ENCODE measurements around the gene LZTFL1. TPM values are rescaled to one million over a fixed set of nuclear protein-coding genes. Genes with fewer than 3 reads are reported as not detected.

The LZTFL1 gene
- total RNA-seq, 2 experiments from 2014 or later: 6.1 to 9.3 TPM

GRCh38 chr3:45796902-45797637, 44.8 kb downstream of the LZTFL1 start:
- Mint-ChIP-seq H3K4me3 (peak overlapping the region; percentile 55), H3K9me3 (ENCODE audit: low read depth) (no peaks in the 10 kb centered on the region), H3K4me1 (peaks cover 7% of the 10 kb centered on the region), H3K27ac (no peak overlapping the region), H3K36me3 (no peaks in the 10 kb centered on the region), H3K27me3 (peaks cover 71% of the 10 kb centered on the region)
- CTCF ChIA-PET: interaction anchor here (0.9 to 1.1 kb wide), 2 partner anchors 38 to 53 kb away, joined by 3 to 4 read pairs; no protein-coding TSS in a partner anchor
- DNase-seq (peak; percentile 37), ATAC-seq (no peak)

- DNase-seq (peak; percentile 40), ATAC-seq (peak; percentile 63)
- CTCF ChIA-PET: no interaction called here
- H3K27me3 Mint-ChIP-seq: peaks cover 72% of the 10 kb centered on the region
- H3K4me1 Mint-ChIP-seq: peaks cover 7% of the 10 kb centered on the region
- no peak within 1 kb of the TSS for H3K27ac Mint-ChIP-seq
- no peaks in the 10 kb centered on the region for H3K36me3 Mint-ChIP-seq
- no peaks in the 10 kb centered on the region for H3K9me3 Mint-ChIP-seq (ENCODE audit: low read depth)
- H3K4me3 Mint-ChIP-seq: peak within 1 kb of the TSS; percentile 55
These were observed 45.8 kb downstream of the LZTFL1 start, which contains the start of gene SLC6A20 for GRCh38 chr3:45795882-45796765. Gene SLC6A20, minus strand, starts transcription at chr3:45796536. Its CDS starts 117 bp downstream, at chr3:45796419.

GRCh38 chr3:45795509-45795881, 46.4 kb downstream of the LZTFL1 start:
- CTCF ChIA-PET: interaction anchor here (1.3 kb wide), 1 partner anchor 134 kb away, joined by 3 read pairs; no protein-coding TSS in a partner anchor

GRCh38 chr3:45794660-45795059, 47.3 kb downstream of the LZTFL1 start:
- CTCF ChIA-PET: interaction anchor here (1.3 kb wide), 1 partner anchor 134 kb away, joined by 3 read pairs; no protein-coding TSS in a partner anchor
- peaks cover 80% of the 10 kb centered on the region for H3K27me3 Mint-ChIP-seq
- no peak overlapping the region for H3K4me3 Mint-ChIP-seq
- no peaks in the 10 kb centered on the region for H3K36me3 Mint-ChIP-seq
- peak; percentile 8 for DNase-seq
- H3K27ac Mint-ChIP-seq: no peak overlapping the region
- H3K4me1 Mint-ChIP-seq: peaks cover 7% of the 10 kb centered on the region
- no peak for ATAC-seq
- peaks cover 3% of the 10 kb centered on the region for H3K9me3 Mint-ChIP-seq (ENCODE audit: low read depth)

More at GRCh38 chr3:45795509-45795881, 46.4 kb downstream of the LZTFL1 start:
- peak overlapping the region; percentile 55 for H3K4me3 Mint-ChIP-seq
- peaks cover 7% of the 10 kb centered on the region for H3K4me1 Mint-ChIP-seq
- H3K27ac Mint-ChIP-seq: no peak overlapping the region
- DNase-seq (peak; percentile 38), ATAC-seq (no peak)
- H3K36me3 Mint-ChIP-seq: no peaks in the 10 kb centered on the region
- H3K9me3 Mint-ChIP-seq (ENCODE audit: low read depth): no peaks in the 10 kb centered on the region
- peaks cover 73% of the 10 kb centered on the region for H3K27me3 Mint-ChIP-seq

GRCh38 chr3:45794177-45794560, 47.8 kb downstream of the LZTFL1 start:
- ATAC-seq (no peak), DNase-seq (no peak)
- Mint-ChIP-seq H3K27ac (no peak overlapping the region), H3K4me1 (peaks cover 7% of the 10 kb centered on the region), H3K27me3 (peaks cover 76% of the 10 kb centered on the region), H3K4me3 (no peak overlapping the region), H3K9me3 (ENCODE audit: low read depth) (peaks cover 3% of the 10 kb centered on the region), H3K36me3 (no peaks in the 10 kb centered on the region)
- CTCF ChIA-PET: interaction anchor here (1.3 kb wide), 1 partner anchor 135 kb away, joined by 3 read pairs; no protein-coding TSS in a partner anchor

GRCh38 chr3:45793482-45794176, 48.3 kb downstream of the LZTFL1 start:
- CTCF ChIA-PET: no interaction called here
- Mint-ChIP-seq H3K27ac (no peak overlapping the region), H3K36me3 (no peaks in the 10 kb centered on the region), H3K4me3 (no peak overlapping the region), H3K27me3 (peaks cover 76% of the 10 kb centered on the region), H3K4me1 (peaks cover 7% of the 10 kb centered on the region), H3K9me3 (ENCODE audit: low read depth) (peaks cover 3% of the 10 kb centered on the region)
- no peak for ATAC-seq
- peak; percentile 36 for DNase-seq

- CTCF ChIA-PET: interaction anchor here (1.2 kb wide), 1 partner anchor 281 kb away, joined by 3 read pairs; no protein-coding TSS in a partner anchor
These were observed 49.3 kb downstream of the LZTFL1 start for GRCh38 chr3:45792516-45793172.

GRCh38 chr3:45792036-45792435, 49.9 kb downstream of the LZTFL1 start:
- Mint-ChIP-seq H3K27me3 (peaks cover 65% of the 10 kb centered on the region), H3K27ac (no peak overlapping the region), H3K9me3 (ENCODE audit: low read depth) (peaks cover 3% of the 10 kb centered on the region), H3K4me3 (no peak overlapping the region), H3K36me3 (no peaks in the 10 kb centered on the region), H3K4me1 (peaks cover 7% of the 10 kb centered on the region)
- CTCF ChIA-PET: interaction anchor here (1.2 kb wide), 1 partner anchor 281 kb away, joined by 3 read pairs; no protein-coding TSS in a partner anchor
- DNase-seq: peak; percentile 4
- no peak for ATAC-seq

More at GRCh38 chr3:45792516-45793172, 49.3 kb downstream of the LZTFL1 start:
- Mint-ChIP-seq H3K27me3 (peaks cover 68% of the 10 kb centered on the region), H3K9me3 (ENCODE audit: low read depth) (peaks cover 3% of the 10 kb centered on the region), H3K27ac (no peak overlapping the region), H3K4me3 (no peak overlapping the region), H3K36me3 (no peaks in the 10 kb centered on the region), H3K4me1 (peaks cover 7% of the 10 kb centered on the region)
- DNase-seq (peak; percentile 11), ATAC-seq (no peak)

- DNase-seq: peak; percentile 12
- H3K27ac Mint-ChIP-seq: no peak overlapping the region
- peaks cover 3% of the 10 kb centered on the region for H3K4me1 Mint-ChIP-seq
- peaks cover 63% of the 10 kb centered on the region for H3K27me3 Mint-ChIP-seq
- ATAC-seq: no peak
- no peak overlapping the region for H3K4me3 Mint-ChIP-seq
- H3K36me3 Mint-ChIP-seq: no peaks in the 10 kb centered on the region
- H3K9me3 Mint-ChIP-seq (ENCODE audit: low read depth): peaks cover 3% of the 10 kb centered on the region
- CTCF ChIA-PET: interaction anchor here (0.8 kb wide), 1 partner anchor 29 kb away, joined by 3 read pairs; no protein-coding TSS in a partner anchor
These were observed 51.3 kb downstream of the LZTFL1 start for GRCh38 chr3:45790596-45790995.

GRCh38 chr3:45789235-45789812, 52.6 kb downstream of the LZTFL1 start:
- ATAC-seq (no peak), DNase-seq (no peak)
- CTCF ChIA-PET: no interaction called here
- Mint-ChIP-seq H3K4me1 (no peaks in the 10 kb centered on the region), H3K27ac (no peak overlapping the region), H3K4me3 (no peak overlapping the region), H3K36me3 (no peaks in the 10 kb centered on the region), H3K9me3 (ENCODE audit: low read depth) (peaks cover 3% of the 10 kb centered on the region), H3K27me3 (peaks cover 50% of the 10 kb centered on the region)

GRCh38 chr3:45787551-45787950, 54.4 kb downstream of the LZTFL1 start:
- Mint-ChIP-seq H3K27me3 (peaks cover 37% of the 10 kb centered on the region), H3K36me3 (no peaks in the 10 kb centered on the region), H3K27ac (no peak overlapping the region), H3K4me3 (no peak overlapping the region), H3K4me1 (no peaks in the 10 kb centered on the region), H3K9me3 (ENCODE audit: low read depth) (peaks cover 3% of the 10 kb centered on the region)
- ATAC-seq: no peak
- CTCF ChIA-PET: interaction anchor here (0.7 kb wide), 1 partner anchor 94 kb away, joined by 3 read pairs; no protein-coding TSS in a partner anchor
- DNase-seq: peak; percentile 25

- CTCF ChIA-PET: no interaction called here
- peaks cover 37% of the 10 kb centered on the region for H3K27me3 Mint-ChIP-seq
- H3K9me3 Mint-ChIP-seq (ENCODE audit: low read depth): peaks cover 3% of the 10 kb centered on the region
- peak; percentile 7 for DNase-seq
- no peak overlapping the region for H3K27ac Mint-ChIP-seq
- no peak overlapping the region for H3K4me3 Mint-ChIP-seq
- H3K36me3 Mint-ChIP-seq: no peaks in the 10 kb centered on the region
- H3K4me1 Mint-ChIP-seq: no peaks in the 10 kb centered on the region
- ATAC-seq: no peak
These were observed 55.0 kb downstream of the LZTFL1 start for GRCh38 chr3:45786801-45787495.

Data from activated CD8-positive, alpha-beta memory T cell treated with anti-CD3 and anti-CD28 coated beads, Interleukin-2, amount 10 ng/mL, durations not matched to agents 7 days and 5 days (primary cell).